GM23338 (cell line): ENCODE results near the gene TCEAL5. TPM values are rescaled to one million over a fixed set of nuclear protein-coding genes. Genes with fewer than 3 reads are reported as not detected.

ENCODE experiments used
- CREB1 ChIP-seq: fragments of 250-450 bp; sonication (Bioruptor Pico); IDR thresholded peaks from 2 replicates; pipeline ENCODE4 v1.5.0; 2020; ENCODE audit warnings: low read depth, mild to moderate bottlenecking, moderate library complexity
- CTCF ChIP-seq, 2 experiments: fragments of 200-600 bp in 1 of 2; sonication (generic) in 1 of 2; conservative IDR thresholded peaks; 2 replicates each; pipeline versions ENCODE4 v1.5.1 to v1.6.1; 2016 to 2017; ENCODE audit warnings: antibody characterized with exemption in 2 of 2, low read depth in 2 of 2, mild to moderate bottlenecking in 2 of 2, moderate library complexity in 1 of 2
- ETS1 ChIP-seq: IDR thresholded peaks from 2 replicates; pipeline ENCODE4 v1.6.1; 2016; ENCODE audit warnings: antibody characterized with exemption
- EZH2phosphoT487 ChIP-seq: fragments of 200-600 bp; sonication (generic); IDR thresholded peaks from one replicate; pipeline ENCODE4 v1.8.1; 2018; ENCODE audit warnings: antibody characterized with exemption; ENCODE audit not compliant: unreplicated experiment
- JUNB ChIP-seq: IDR thresholded peaks from one replicate; pipeline ENCODE4 v1.6.1; 2016; ENCODE audit warnings: antibody characterized with exemption; ENCODE audit not compliant: unreplicated experiment
- POLR2AphosphoS5 ChIP-seq: IDR thresholded peaks from 2 replicates; pipeline ENCODE4 v1.6.1; 2016; ENCODE audit warnings: antibody characterized with exemption, low read depth
- REST ChIP-seq: IDR thresholded peaks from one replicate; pipeline ENCODE4 v1.6.1; 2018; ENCODE audit warnings: antibody characterized with exemption; ENCODE audit not compliant: unreplicated experiment
- STAT1 ChIP-seq: IDR thresholded peaks from one replicate; pipeline ENCODE4 v1.6.1; 2016; ENCODE audit warnings: antibody characterized with exemption; ENCODE audit not compliant: unreplicated experiment
- ZNF114 ChIP-seq: fragments of 250-450 bp; sonication (Bioruptor Pico); IDR thresholded peaks from 2 replicates; pipeline ENCODE4 v1.5.0; 2020; ENCODE audit warnings: mild to moderate bottlenecking, moderate library complexity
- ZNF331 ChIP-seq: fragments of 250-450 bp; sonication (Bioruptor Pico); IDR thresholded peaks from 2 replicates; pipeline ENCODE4 v1.5.0; 2020; ENCODE audit warnings: low read depth, mild to moderate bottlenecking, moderate library complexity
- ZNF462 ChIP-seq: fragments of 250-450 bp; sonication (Bioruptor Pico); IDR thresholded peaks from 2 replicates; pipeline ENCODE4 v1.5.0; 2020; ENCODE audit warnings: mild to moderate bottlenecking, moderate library complexity
- polyA plus RNA-seq: library from polyadenylated mRNA; unstranded; fragments of >200 nt; fragmentation: Nextera tagmentation; extraction: Ambion mirVana; gene quantifications from 2 replicates; pipeline ENCODE4 v1.2.1, GENCODE V29; 2016
- total RNA-seq: library from RNA; depleted of rRNA; stranded (reverse); fragments of >200 nt; shearing (Covaris generic); gene quantifications from 2 replicates; pipeline ENCODE4 v1.2.3, GENCODE V29; 2014

Gene TCEAL5
- total and polyA plus RNA-seq, 2 experiments from 2014 or later, result 1.8 to 22.4 TPM

GRCh38 chrX:103253608-103254007 is 22.9 kb downstream of the TCEAL5 start (continued):
- TF ChIP-seq ZNF462 (CRISPR knock-in tag), result no peak
- no peak for TF ChIP-seq POLR2AphosphoS5
- no peak for TF ChIP-seq CTCF (conservative IDR thresholded peaks at IDR 0.05; ENCODE audit: low read depth in 2 of 2)
- no peak for TF ChIP-seq REST
- no peak for TF ChIP-seq ETS1
- TF ChIP-seq JUNB, result no peak
- no peak for TF ChIP-seq ZNF331 (CRISPR knock-in tag)
- no peak for TF ChIP-seq EZH2phosphoT487
- TF ChIP-seq ZNF114, result no peak
- no peak for TF ChIP-seq CREB1
- no peak for TF ChIP-seq STAT1
